ENCODE data around the gene ITGB3.

The ITGB3 gene

GRCh38 chr17:47288531-47289116 lies 35.0 kb downstream of the ITGB3 start:
- Histone ChIP-seq H3K9me2 (replicated peaks; ENCODE audit: insufficient read depth, low read length) (no peaks in the 10 kb centered on the region), H3K27ac (ENCODE audit: low read depth, low read length) (no peak overlapping the region), H3K9ac (ENCODE audit: low read length) (no peak overlapping the region), H3K4me2 (ENCODE audit: low read depth, low read length, poor library complexity, severe bottlenecking) (no peak overlapping the region), H3K79me2 (ENCODE audit: insufficient read depth, low read length) (no peaks in the 10 kb centered on the region), H4K20me1 (ENCODE audit: low read depth, low read length) (no peaks in the 10 kb centered on the region), H3K4me3 (ENCODE audit: insufficient read depth, low read length, poor library complexity, severe bottlenecking) (no peak overlapping the region), H3F3A (ENCODE audit: insufficient read depth) (no peaks in the 10 kb centered on the region), H3K9me3 (ENCODE audit: insufficient read depth, low read length) (no peaks in the 10 kb centered on the region), H3K36me3 (ENCODE audit: low read length) (no peaks in the 10 kb centered on the region), H2AFZ (ENCODE audit: low read depth, low read length, severe bottlenecking) (no peak overlapping the region), H3K27me3 (ENCODE audit: low read length) (no peaks in the 10 kb centered on the region)
- TF ChIP-seq, protein P1, sequence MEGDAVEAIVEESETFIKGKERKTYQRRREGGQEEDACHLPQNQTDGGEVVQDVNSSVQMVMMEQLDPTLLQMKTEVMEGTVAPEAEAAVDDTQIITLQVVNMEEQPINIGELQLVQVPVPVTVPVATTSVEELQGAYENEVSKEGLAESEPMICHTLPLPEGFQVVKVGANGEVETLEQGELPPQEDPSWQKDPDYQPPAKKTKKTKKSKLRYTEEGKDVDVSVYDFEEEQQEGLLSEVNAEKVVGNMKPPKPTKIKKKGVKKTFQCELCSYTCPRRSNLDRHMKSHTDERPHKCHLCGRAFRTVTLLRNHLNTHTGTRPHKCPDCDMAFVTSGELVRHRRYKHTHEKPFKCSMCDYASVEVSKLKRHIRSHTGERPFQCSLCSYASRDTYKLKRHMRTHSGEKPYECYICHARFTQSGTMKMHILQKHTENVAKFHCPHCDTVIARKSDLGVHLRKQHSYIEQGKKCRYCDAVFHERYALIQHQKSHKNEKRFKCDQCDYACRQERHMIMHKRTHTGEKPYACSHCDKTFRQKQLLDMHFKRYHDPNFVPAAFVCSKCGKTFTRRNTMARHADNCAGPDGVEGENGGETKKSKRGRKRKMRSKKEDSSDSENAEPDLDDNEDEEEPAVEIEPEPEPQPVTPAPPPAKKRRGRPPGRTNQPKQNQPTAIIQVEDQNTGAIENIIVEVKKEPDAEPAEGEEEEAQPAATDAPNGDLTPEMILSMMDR (IDR thresholded peaks at IDR 0.05; ENCODE audit: insufficient read depth, low read length, poor library complexity, severe bottlenecking) = no peak
- TF ChIP-seq EZH2phosphoT487 (conservative IDR thresholded peaks at IDR 0.05; ENCODE audit: low read length) = no peak

DNA sequence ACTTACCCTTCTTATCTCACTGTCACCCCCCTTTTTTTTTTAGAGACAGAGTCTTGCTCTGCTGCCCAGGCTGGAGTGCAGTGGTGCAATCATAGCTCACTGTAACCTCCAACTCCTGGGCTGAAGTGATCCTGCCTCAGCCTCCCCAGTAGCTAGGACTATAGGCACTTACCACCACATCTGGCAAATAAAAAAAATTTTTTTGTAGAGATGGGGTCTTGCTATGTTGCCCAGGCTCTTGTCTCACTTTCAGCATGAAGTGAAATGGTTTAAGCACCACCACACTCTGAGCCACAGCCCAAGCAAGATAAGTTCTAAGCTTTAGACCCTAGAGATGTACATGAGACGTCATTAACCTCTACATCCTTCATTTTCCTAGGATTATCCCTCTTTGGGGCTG lies 35.7 kb downstream of the ITGB3 start:
- Histone ChIP-seq H3K27ac (ENCODE audit: low read depth, low read length) (no peak overlapping the region), H3K9me3 (ENCODE audit: insufficient read depth, low read length) (no peaks in the 10 kb centered on the region), H3F3A (ENCODE audit: insufficient read depth) (no peaks in the 10 kb centered on the region), H3K9me2 (replicated peaks; ENCODE audit: insufficient read depth, low read length) (no peaks in the 10 kb centered on the region), H4K20me1 (ENCODE audit: low read depth, low read length) (no peaks in the 10 kb centered on the region), H3K79me2 (ENCODE audit: insufficient read depth, low read length) (no peaks in the 10 kb centered on the region), H3K27me3 (ENCODE audit: low read length) (no peaks in the 10 kb centered on the region), H3K4me2 (ENCODE audit: low read depth, low read length, poor library complexity, severe bottlenecking) (no peak overlapping the region), H3K9ac (ENCODE audit: low read length) (no peak overlapping the region), H2AFZ (ENCODE audit: low read depth, low read length, severe bottlenecking) (no peak overlapping the region), H3K4me3 (ENCODE audit: insufficient read depth, low read length, poor library complexity, severe bottlenecking) (no peak overlapping the region), H3K36me3 (ENCODE audit: low read length) (no peaks in the 10 kb centered on the region)
- no peak for TF ChIP-seq EZH2phosphoT487 (conservative IDR thresholded peaks at IDR 0.05; ENCODE audit: low read length)
- TF ChIP-seq, protein P1 (IDR thresholded peaks at IDR 0.05; ENCODE audit: insufficient read depth, low read length, poor library complexity, severe bottlenecking) = no peak

- no peak overlapping the region for H3K9ac ChIP-seq (ENCODE audit: low read length)
Observed at GRCh38 chr17:47290870-47291241, 37.2 kb downstream of the ITGB3 start.

More at GRCh38 chr17:47290870-47291241, 37.2 kb downstream of the ITGB3 start:
- Histone ChIP-seq H3K9me2 (replicated peaks; ENCODE audit: insufficient read depth, low read length) (no peaks in the 10 kb centered on the region), H3K4me2 (ENCODE audit: low read depth, low read length, poor library complexity, severe bottlenecking) (no peak overlapping the region), H4K20me1 (ENCODE audit: low read depth, low read length) (no peaks in the 10 kb centered on the region), H2AFZ (ENCODE audit: low read depth, low read length, severe bottlenecking) (no peak overlapping the region), H3K36me3 (ENCODE audit: low read length) (no peaks in the 10 kb centered on the region), H3K4me3 (ENCODE audit: insufficient read depth, low read length, poor library complexity, severe bottlenecking) (no peak overlapping the region), H3F3A (ENCODE audit: insufficient read depth) (no peaks in the 10 kb centered on the region), H3K79me2 (ENCODE audit: insufficient read depth, low read length) (no peaks in the 10 kb centered on the region), H3K9me3 (ENCODE audit: insufficient read depth, low read length) (no peaks in the 10 kb centered on the region), H3K27ac (ENCODE audit: low read depth, low read length) (no peak overlapping the region), H3K27me3 (ENCODE audit: low read length) (no peaks in the 10 kb centered on the region)
- TF ChIP-seq EZH2phosphoT487 (conservative IDR thresholded peaks at IDR 0.05; ENCODE audit: low read length) = no peak
- TF ChIP-seq, protein P1 (IDR thresholded peaks at IDR 0.05; ENCODE audit: insufficient read depth, low read length, poor library complexity, severe bottlenecking) = no peak

All from SU-DHL-6 (cell line).